IMR-90 (cell line): ENCODE results near the gene BTAF1. TPM values are rescaled to one million over a fixed set of nuclear protein-coding genes. Genes with fewer than 3 reads are reported as not detected.
"Not testable (repeated sequence)": the region's sequence is repeated elsewhere in the genome, so short reads cannot be mapped to it uniquely, and the experiment has no call there.

ENCODE experiments used
- ATAC-seq: fragments of 200-7000 bp; cut with Tn5 transposase; 2 replicates; pipeline ENCODE4 v1.9.1; 2020; ENCODE audit warnings: low read depth, mild to moderate bottlenecking, moderate library complexity
- BruUV-seq: library from RNA; stranded (reverse); fragments of 400-500 nt; replicated peaks from 2 replicates; lab custom pipeline; 2021; lab: Mats Ljungman, UMichigan
- CTCF ChIA-PET: fragments of 300-600 bp; formaldehyde crosslinking; extraction: SDS; loops from one replicate; lab custom pipeline; 2021; ENCODE audit warnings: antibody characterized with exemption; lab: Yijun Ruan, JAX
- POLR2A ChIA-PET: fragments of 300-600 bp; sonication (Branson Sonifier 250); formaldehyde crosslinking; loops from one replicate; lab custom pipeline; 2022; ENCODE audit warnings: antibody characterized with exemption; ENCODE audit not compliant: unreplicated experiment; lab: Charles Lee
- DNase-seq: peaks from one replicate; pipeline ENCODE4 v3.0.0; 2013
- H2AFZ ChIP-seq: replicated peaks from 2 replicates; pipeline ENCODE3; 2013; ENCODE audit warnings: low read length, mild to moderate bottlenecking; ENCODE audit not compliant: poor library complexity
- H2AK5ac ChIP-seq: 2 replicates; pipeline ENCODE4 v1.6.1; 2013; ENCODE audit warnings: low read depth, low read length, inconsistent platforms
- H2AK9ac ChIP-seq: replicated peaks from 2 replicates; pipeline ENCODE3; 2013; ENCODE audit warnings: mild to moderate bottlenecking, low read depth, low read length, moderate library complexity; ENCODE audit not compliant: poor library complexity
- H2BK120ac ChIP-seq: 2 replicates; pipeline ENCODE4 v1.6.1; 2013; ENCODE audit warnings: low read depth, low read length, inconsistent platforms
- H2BK15ac ChIP-seq: 3 replicates; pipeline ENCODE4 v1.6.1; 2013; ENCODE audit warnings: low read depth, low read length, inconsistent platforms
- H2BK20ac ChIP-seq: 2 replicates; pipeline ENCODE4 v1.6.1; 2013; ENCODE audit warnings: low read depth, mild to moderate bottlenecking, inconsistent platforms, low read length, moderate library complexity
- H2BK5ac ChIP-seq: 2 replicates; pipeline ENCODE4 v1.6.1; 2013; ENCODE audit warnings: mild to moderate bottlenecking, low read depth, low read length, inconsistent platforms; ENCODE audit not compliant: poor library complexity, severe bottlenecking
- H3K14ac ChIP-seq: replicated peaks from 2 replicates; pipeline ENCODE4 v1.6.1; 2013; ENCODE audit warnings: low read depth, low read length, inconsistent platforms
- H3K18ac ChIP-seq: 2 replicates; pipeline ENCODE4 v1.6.1; 2013; ENCODE audit warnings: low read depth, low read length, control low read depth
- H3K23ac ChIP-seq: 2 replicates; pipeline ENCODE4 v1.6.1; 2013; ENCODE audit warnings: low read depth, low read length, inconsistent platforms
- H3K27ac ChIP-seq: 2 replicates; pipeline ENCODE4 v1.5.1; 2013; ENCODE audit warnings: mild to moderate bottlenecking, control low read depth, low read length; ENCODE audit not compliant: insufficient read depth
- H3K27me3 ChIP-seq: 2 replicates; pipeline ENCODE4 v1.6.1; 2013; ENCODE audit warnings: low read length; ENCODE audit not compliant: control insufficient read depth, insufficient read depth
- H3K36me3 ChIP-seq: 2 replicates; pipeline ENCODE4 v1.6.1; 2013; ENCODE audit warnings: low read length, mixed read lengths; ENCODE audit not compliant: control insufficient read depth, insufficient read depth
- H3K4ac ChIP-seq: 2 replicates; pipeline ENCODE4 v1.6.1; 2013; ENCODE audit warnings: low read depth, low read length, inconsistent platforms
- H3K4me1 ChIP-seq: 2 replicates; pipeline ENCODE4 v1.6.1; 2013; ENCODE audit warnings: low read length, mixed read lengths; ENCODE audit not compliant: control insufficient read depth, insufficient read depth
- H3K4me2 ChIP-seq: 2 replicates; pipeline ENCODE4 v1.6.1; 2013; ENCODE audit warnings: low read depth, mild to moderate bottlenecking, control low read depth, low read length, moderate library complexity
- H3K4me3 ChIP-seq: 2 replicates; pipeline ENCODE4 v1.5.1; 2013; ENCODE audit warnings: low read depth, mild to moderate bottlenecking, control low read depth, low read length, moderate library complexity; ENCODE audit not compliant: insufficient read depth
- H3K56ac ChIP-seq: 2 replicates; pipeline ENCODE4 v1.6.1; 2013; ENCODE audit warnings: low read length, inconsistent platforms; ENCODE audit not compliant: insufficient read depth; ENCODE audit errors: extremely low read depth
- H3K79me1 ChIP-seq, 2 experiments: 2 replicates each; pipeline ENCODE4 v1.6.1; 2013; ENCODE audit warnings: low read length in 2 of 2, inconsistent platforms in 1 of 2, low read depth in 1 of 2
- H3K9ac ChIP-seq: 2 replicates; pipeline ENCODE4 v1.6.1; 2013; ENCODE audit warnings: low read depth, low read length, control low read depth
- H3K9me1 ChIP-seq: 2 replicates; pipeline ENCODE4 v1.6.1; 2013; ENCODE audit warnings: low read length, inconsistent platforms; ENCODE audit not compliant: insufficient read depth
- H3K9me3 ChIP-seq: 2 replicates; pipeline ENCODE4 v1.6.1; 2013; ENCODE audit warnings: low read length; ENCODE audit not compliant: control insufficient read depth, insufficient read depth
- H4K20me1 ChIP-seq: 2 replicates; pipeline ENCODE4 v1.6.1; 2013; ENCODE audit warnings: low read length, inconsistent platforms; ENCODE audit not compliant: insufficient read depth
- H4K5ac ChIP-seq: 2 replicates; pipeline ENCODE4 v1.6.1; 2013; ENCODE audit warnings: mild to moderate bottlenecking, low read depth, low read length, control low read depth
- H4K8ac ChIP-seq, 2 experiments: 2 replicates each; pipeline ENCODE4 v1.6.1; 2013; ENCODE audit warnings: low read depth in 2 of 2, low read length in 2 of 2, control low read depth in 1 of 2, inconsistent platforms in 1 of 2
- H4K91ac ChIP-seq: 2 replicates; pipeline ENCODE4 v1.6.1; 2013; ENCODE audit warnings: low read depth, low read length, inconsistent platforms; ENCODE audit not compliant: insufficient read depth
- WGBS, 2 experiments: methylation state at CpG; one replicate each; pipeline versions ENCODE4 v1.1.5 to v1.1.7; 2013; ENCODE audit warnings: missing lambda C conversion rate in 2 of 2; ENCODE audit not compliant: insufficient read length in 1 of 2; ENCODE audit errors: extremely low coverage in 2 of 2; 5-methylcytosine and 5-hydroxymethylcytosine counted together
- dilution Hi-C: fragments of 300-500 bp; cut with HindIII; formaldehyde crosslinking; loops from one replicate; pipeline ENCODE4 v1.14.3; 2018; ENCODE audit warnings: low sequenced_read_pairs; ENCODE audit not compliant: unreplicated experiment
- in situ Hi-C: fragments of 300-500 bp; cut with MboI; formaldehyde crosslinking; loops from 3 replicates; pipeline ENCODE4 v1.14.3; 2019; ENCODE audit warnings: low sequenced_read_pairs, inconsistent platforms, mixed read lengths
- intact Hi-C: fragments of 100-400 bp; cut with micrococcal nuclease; formaldehyde crosslinking; loops from 2 replicates; pipeline ENCODE4 v1.10.0; 2022
- polyA plus RNA-seq, 3 experiments: library from polyadenylated mRNA; depleted of rRNA; stranded (reverse); fragments of >200 nt; gene quantifications; 2 replicates each; pipeline ENCODE4 v1.2.3, GENCODE V29; 2012; ENCODE audit warnings: low replicate concordance in 1 of 3
- total RNA-seq: library from RNA; depleted of rRNA; stranded (reverse); fragments of >200 nt; gene quantifications from 2 replicates; pipeline ENCODE4 v1.2.3, GENCODE V29; 2012

The BTAF1 gene
- total and polyA plus RNA-seq, 2 of the 4 experiments (the other 2 are of a cell fraction): 15.0 to 42.3 TPM

- H4K20me1 ChIP-seq, dilution Hi-C loops, H3K27me3 ChIP-seq, H2BK120ac ChIP-seq, H4K5ac ChIP-seq, H3K56ac ChIP-seq, H3K18ac ChIP-seq, H2BK15ac ChIP-seq, H2BK5ac ChIP-seq, H2AK5ac ChIP-seq, H3K4ac ChIP-seq, H3K9me3 ChIP-seq, intact Hi-C loops, ATAC-seq, H3K36me3 ChIP-seq, H4K91ac ChIP-seq, H3K27ac ChIP-seq, H3K23ac ChIP-seq, CTCF ChIA-PET, POLR2A ChIA-PET, DNase-seq, H3K9me1 ChIP-seq, H4K8ac ChIP-seq, BruUV-seq, H3K14ac ChIP-seq, H2BK20ac ChIP-seq, H3K4me2 ChIP-seq, H3K4me3 ChIP-seq, H2AK9ac ChIP-seq, H3K9ac ChIP-seq, H3K79me1 ChIP-seq, in situ Hi-C loops, H2AFZ ChIP-seq, H3K4me1 ChIP-seq: not testable (repeated sequence)
- no CpG with 5 or more reads among the region's 14 CpGs for WGBS, 2 experiments
These were observed 29.3 kb upstream of the BTAF1 start for GRCh38 chr10:91894261-91894685.
